Ishikawa (cell line): ENCODE measurements around the gene NOX3.

Source experiments
- CEBPB ChIP-seq: IDR thresholded peaks from 2 replicates; pipeline ENCODE4 v1.6.1; 2012
- FOXM1 ChIP-seq: IDR thresholded peaks from 2 replicates; pipeline ENCODE4 v1.6.1; 2012; ENCODE audit warnings: low read depth, borderline replicate concordance
- RAD21 ChIP-seq: IDR thresholded peaks from 2 replicates; pipeline ENCODE4 v1.6.1; 2012; ENCODE audit warnings: low read depth

DNA sequence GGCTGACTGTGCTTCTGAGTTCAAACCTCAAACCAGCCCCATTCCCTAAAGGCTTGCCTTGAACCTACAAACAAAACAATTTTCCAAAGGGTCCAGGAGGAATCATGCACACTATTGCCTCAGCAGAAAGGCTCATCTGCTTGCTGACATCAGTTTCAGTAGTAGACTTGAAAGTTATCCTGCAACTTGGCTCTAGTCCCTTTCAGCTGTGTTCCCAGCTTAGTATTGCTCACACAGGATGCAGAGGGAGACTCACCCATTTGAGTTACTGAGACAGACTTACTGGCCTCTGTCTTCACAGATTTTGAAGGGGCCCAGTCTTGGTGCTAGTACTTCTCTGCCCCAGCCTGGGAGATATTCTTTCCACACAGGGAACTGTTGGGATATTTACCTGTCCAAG is 102.8 kb downstream of the NOX3 start:
- no peak for TF ChIP-seq CEBPB
- no peak for TF ChIP-seq RAD21
- TF ChIP-seq FOXM1 = no peak
